Stimulated activated naive CD8-positive, alpha-beta T cell treated with anti-CD3 and anti-CD28 coated beads, Interleukin-15, Interleukin-2, amounts not matched to agents 100 ng/mL and 50 ng/mL, for 24 hours (primary cell): ENCODE data around the gene ZIC2.
A peak's percentile ranks its signal among the peaks of the same experiment; 100 is the strongest.

Source experiments
- H3K27ac Mint-ChIP-seq: one replicate; pipeline ENCODE4 v1.8.0; 2021; ENCODE audit warnings: mild to moderate bottlenecking, mixed read lengths
- H3K27me3 Mint-ChIP-seq: one replicate; pipeline ENCODE4 v1.8.0; 2021; ENCODE audit warnings: mixed read lengths
- H3K36me3 Mint-ChIP-seq: one replicate; pipeline ENCODE4 v1.8.0; 2021; ENCODE audit warnings: low read depth, mixed read lengths
- H3K4me1 Mint-ChIP-seq: one replicate; pipeline ENCODE4 v1.8.0; 2021; ENCODE audit warnings: low read depth, mixed read lengths
- H3K4me3 Mint-ChIP-seq: one replicate; pipeline ENCODE4 v1.8.0; 2021; ENCODE audit warnings: mild to moderate bottlenecking, mixed read lengths
- H3K9me3 Mint-ChIP-seq: one replicate; pipeline ENCODE4 v1.8.0; 2021; ENCODE audit warnings: mixed read lengths

The ZIC2 gene

GRCh38 chr13:99955107-99955746 lies 26.4 kb upstream of the ZIC2 start:
- peaks cover 20% of the 10 kb centered on the region for H3K4me1 Mint-ChIP-seq
- no peak overlapping the region for H3K27ac Mint-ChIP-seq
- peaks cover 87% of the 10 kb centered on the region for H3K27me3 Mint-ChIP-seq
- H3K4me3 Mint-ChIP-seq = no peak overlapping the region
- no peaks in the 10 kb centered on the region for H3K36me3 Mint-ChIP-seq
- H3K9me3 Mint-ChIP-seq = no peaks in the 10 kb centered on the region

DNA sequence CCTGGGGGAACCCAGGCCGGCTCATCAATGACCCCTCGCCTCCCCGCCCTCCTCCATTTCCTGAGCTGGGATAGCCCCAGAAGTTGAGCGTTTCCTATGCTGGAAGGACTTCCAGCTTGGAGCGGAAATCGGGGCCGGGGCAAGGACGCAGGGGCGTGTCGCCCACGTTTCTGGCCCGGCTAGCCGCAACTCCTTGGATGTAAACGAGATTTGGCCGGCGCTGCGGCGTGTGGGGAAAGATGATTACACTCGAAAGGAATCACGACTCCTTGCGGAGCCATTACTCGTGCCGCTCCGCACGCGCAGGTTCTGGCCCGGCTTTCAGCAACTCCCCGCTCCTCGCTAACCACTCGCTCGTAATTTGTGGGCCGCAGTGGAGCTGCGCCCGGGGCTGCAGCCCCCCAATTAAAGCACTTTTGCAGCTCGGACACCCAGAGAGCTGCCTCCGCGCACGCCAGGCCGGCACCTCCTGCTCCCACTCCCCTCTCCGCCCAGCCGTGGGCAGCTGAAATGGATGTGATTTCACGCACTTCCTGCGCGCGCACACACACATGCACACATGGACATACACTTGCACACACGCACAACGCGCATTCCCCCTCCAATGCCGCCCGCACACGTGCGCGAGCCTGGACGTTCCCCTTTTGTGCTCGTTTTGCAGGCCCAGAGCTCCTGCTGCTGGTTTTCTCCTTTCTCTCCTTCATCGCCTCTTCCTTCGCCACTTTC lies 25.7 kb upstream of the ZIC2 start:
- peak overlapping the region; percentile 58 for H3K4me3 Mint-ChIP-seq
- H3K4me1 Mint-ChIP-seq = peaks cover 20% of the 10 kb centered on the region

DNA sequence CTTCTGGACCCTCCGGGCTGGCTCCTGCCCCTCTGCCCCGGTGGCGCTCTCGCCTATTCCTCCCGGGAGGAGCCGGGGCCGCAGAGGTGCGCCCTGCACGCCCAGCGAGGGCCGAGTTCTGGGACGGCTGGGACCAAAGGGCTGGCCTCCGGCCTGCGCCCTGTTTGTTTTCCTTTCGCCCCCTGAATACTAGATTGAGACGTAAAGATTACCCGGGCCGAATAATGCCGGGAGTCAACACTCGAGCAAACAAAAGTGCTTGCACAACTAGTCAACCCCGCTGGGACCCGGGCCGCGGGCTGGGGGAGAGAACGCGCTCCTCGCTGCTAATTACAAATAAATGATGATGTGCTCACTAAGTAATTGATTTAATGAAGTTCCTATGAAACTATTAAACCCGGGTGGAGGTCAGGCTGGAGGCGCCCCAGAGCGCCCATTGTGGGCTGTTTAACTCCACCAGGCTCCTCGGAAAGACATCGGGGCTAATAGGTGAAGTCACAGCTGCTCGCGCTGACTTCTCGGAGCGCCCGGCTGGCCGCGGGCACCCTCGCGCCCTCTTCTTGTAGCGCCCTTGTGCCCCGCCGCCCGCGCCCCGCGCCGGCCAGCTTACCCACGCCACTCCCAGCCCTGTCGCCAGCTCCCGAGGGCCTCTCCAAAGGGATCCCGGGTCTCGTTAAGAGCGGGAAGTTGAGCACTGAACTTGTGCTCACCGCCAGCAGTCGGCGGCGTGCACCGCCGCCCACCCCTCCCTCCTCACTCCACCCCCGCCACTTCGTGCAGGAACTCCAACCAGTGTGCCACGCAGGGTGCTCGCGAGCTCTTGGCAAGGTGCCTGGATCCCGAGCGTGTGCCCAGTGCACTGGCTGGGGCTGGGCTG lies 24.9 kb upstream of the ZIC2 start:
- Mint-ChIP-seq H3K9me3 (no peaks in the 10 kb centered on the region), H3K36me3 (no peaks in the 10 kb centered on the region), H3K27me3 (peaks cover 89% of the 10 kb centered on the region), H3K4me3 (peak overlapping the region; percentile 58), H3K27ac (no peak overlapping the region), H3K4me1 (peaks cover 20% of the 10 kb centered on the region)

More for the DNA sequence above, 25.7 kb upstream of the ZIC2 start:
- Mint-ChIP-seq H3K36me3 (no peaks in the 10 kb centered on the region), H3K27ac (no peak overlapping the region), H3K9me3 (no peaks in the 10 kb centered on the region), H3K27me3 (peaks cover 88% of the 10 kb centered on the region)

GRCh38 chr13:99958406-99959126 lies 23.0 kb upstream of the ZIC2 start:
- Mint-ChIP-seq H3K4me1 (peaks cover 20% of the 10 kb centered on the region), H3K27me3 (peaks cover 89% of the 10 kb centered on the region), H3K9me3 (no peaks in the 10 kb centered on the region), H3K36me3 (no peaks in the 10 kb centered on the region), H3K4me3 (peak overlapping the region; percentile 37), H3K27ac (peak overlapping the region; percentile 48)

GRCh38 chr13:99959127-99959539 lies 22.5 kb upstream of the ZIC2 start:
- peaks cover 88% of the 10 kb centered on the region for H3K27me3 Mint-ChIP-seq
- peak overlapping the region; percentile 48 for H3K27ac Mint-ChIP-seq
- no peaks in the 10 kb centered on the region for H3K9me3 Mint-ChIP-seq
- H3K4me3 Mint-ChIP-seq = peak overlapping the region; percentile 37
- peaks cover 20% of the 10 kb centered on the region for H3K4me1 Mint-ChIP-seq
- no peaks in the 10 kb centered on the region for H3K36me3 Mint-ChIP-seq

DNA sequence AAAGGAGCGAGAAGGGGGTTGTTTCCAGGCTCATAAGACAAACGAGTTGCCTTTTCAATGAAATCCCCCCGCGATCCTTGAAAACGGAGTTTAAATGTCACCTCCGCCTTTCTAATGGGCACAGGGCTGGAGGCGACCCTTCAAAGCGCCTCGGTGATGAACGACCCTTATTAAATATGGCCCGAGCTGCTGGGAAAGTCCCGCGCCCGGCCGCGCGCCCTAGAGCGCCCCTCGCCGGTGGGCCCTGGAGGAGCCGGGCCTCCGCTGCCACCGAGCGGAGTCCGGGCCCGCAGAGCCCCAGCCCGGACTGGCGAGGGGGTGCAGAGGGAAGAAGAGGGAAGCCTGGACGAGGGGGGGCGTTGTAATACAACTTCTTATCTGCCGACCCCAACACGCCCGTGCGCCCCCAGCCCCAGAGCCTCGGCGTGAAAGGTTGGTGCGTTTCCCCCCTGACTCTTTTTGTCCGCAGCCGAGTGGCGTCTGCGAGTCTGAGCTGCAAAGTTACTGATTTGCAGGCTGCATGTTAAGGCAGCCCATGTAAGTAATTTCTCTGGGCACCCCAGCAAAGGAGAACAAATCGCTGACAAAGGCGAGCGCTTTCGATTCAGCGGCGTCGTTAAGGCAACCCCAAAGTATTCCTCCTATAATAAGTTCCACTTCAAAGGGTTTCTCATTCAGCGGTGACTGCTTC lies 21.9 kb upstream of the ZIC2 start:
- H3K4me3 Mint-ChIP-seq = peak overlapping the region; percentile 59
- H3K27me3 Mint-ChIP-seq = peaks cover 88% of the 10 kb centered on the region
- H3K27ac Mint-ChIP-seq = no peak overlapping the region
- no peaks in the 10 kb centered on the region for H3K9me3 Mint-ChIP-seq
- H3K36me3 Mint-ChIP-seq = no peaks in the 10 kb centered on the region
- H3K4me1 Mint-ChIP-seq = peaks cover 20% of the 10 kb centered on the region

GRCh38 chr13:99960663-99961311 lies 20.8 kb upstream of the ZIC2 start:
- Mint-ChIP-seq H3K27me3 (peaks cover 86% of the 10 kb centered on the region), H3K9me3 (no peaks in the 10 kb centered on the region), H3K36me3 (no peaks in the 10 kb centered on the region), H3K4me1 (peaks cover 20% of the 10 kb centered on the region), H3K4me3 (no peak overlapping the region), H3K27ac (no peak overlapping the region)

DNA sequence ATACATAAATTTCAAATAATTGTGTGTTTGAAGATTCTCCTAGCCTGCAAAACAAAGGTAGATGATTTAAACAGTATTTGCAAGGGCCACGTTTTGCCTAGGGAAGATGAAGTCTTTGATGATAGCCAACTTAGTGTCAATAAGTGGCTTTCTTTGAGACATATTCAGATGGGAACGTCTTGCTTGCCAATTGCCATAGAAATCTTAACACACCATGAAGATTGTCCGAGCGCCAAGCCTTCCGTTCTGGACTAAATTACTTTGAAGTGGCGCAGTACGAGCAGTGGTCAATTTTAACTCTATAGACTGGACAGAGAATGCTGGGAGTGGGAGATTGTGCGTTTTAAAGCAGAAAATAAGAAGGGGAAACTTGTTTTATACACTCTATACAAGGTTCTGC lies 19.9 kb upstream of the ZIC2 start:
- Mint-ChIP-seq H3K27ac (no peak overlapping the region), H3K27me3 (peaks cover 86% of the 10 kb centered on the region), H3K9me3 (no peaks in the 10 kb centered on the region), H3K36me3 (no peaks in the 10 kb centered on the region), H3K4me1 (peaks cover 12% of the 10 kb centered on the region), H3K4me3 (no peak overlapping the region)

GRCh38 chr13:99962242-99962641 lies 19.3 kb upstream of the ZIC2 start:
- Mint-ChIP-seq H3K27me3 (peaks cover 87% of the 10 kb centered on the region), H3K4me3 (no peak overlapping the region), H3K9me3 (no peaks in the 10 kb centered on the region), H3K4me1 (peaks cover 10% of the 10 kb centered on the region), H3K27ac (no peak overlapping the region), H3K36me3 (no peaks in the 10 kb centered on the region)

- Mint-ChIP-seq H3K27me3 (peaks cover 80% of the 10 kb centered on the region), H3K36me3 (peaks cover 6% of the 10 kb centered on the region), H3K27ac (no peak overlapping the region), H3K4me3 (no peak overlapping the region), H3K4me1 (peaks cover 16% of the 10 kb centered on the region), H3K9me3 (no peaks in the 10 kb centered on the region)
Measured at GRCh38 chr13:99963816-99964339, 17.7 kb upstream of the ZIC2 start.

- Mint-ChIP-seq H3K36me3 (peaks cover 9% of the 10 kb centered on the region), H3K9me3 (no peaks in the 10 kb centered on the region), H3K27ac (no peak overlapping the region), H3K4me1 (peaks cover 19% of the 10 kb centered on the region), H3K27me3 (peaks cover 79% of the 10 kb centered on the region), H3K4me3 (no peak overlapping the region)
Measured at GRCh38 chr13:99965329-99966000, 16.1 kb upstream of the ZIC2 start.

DNA sequence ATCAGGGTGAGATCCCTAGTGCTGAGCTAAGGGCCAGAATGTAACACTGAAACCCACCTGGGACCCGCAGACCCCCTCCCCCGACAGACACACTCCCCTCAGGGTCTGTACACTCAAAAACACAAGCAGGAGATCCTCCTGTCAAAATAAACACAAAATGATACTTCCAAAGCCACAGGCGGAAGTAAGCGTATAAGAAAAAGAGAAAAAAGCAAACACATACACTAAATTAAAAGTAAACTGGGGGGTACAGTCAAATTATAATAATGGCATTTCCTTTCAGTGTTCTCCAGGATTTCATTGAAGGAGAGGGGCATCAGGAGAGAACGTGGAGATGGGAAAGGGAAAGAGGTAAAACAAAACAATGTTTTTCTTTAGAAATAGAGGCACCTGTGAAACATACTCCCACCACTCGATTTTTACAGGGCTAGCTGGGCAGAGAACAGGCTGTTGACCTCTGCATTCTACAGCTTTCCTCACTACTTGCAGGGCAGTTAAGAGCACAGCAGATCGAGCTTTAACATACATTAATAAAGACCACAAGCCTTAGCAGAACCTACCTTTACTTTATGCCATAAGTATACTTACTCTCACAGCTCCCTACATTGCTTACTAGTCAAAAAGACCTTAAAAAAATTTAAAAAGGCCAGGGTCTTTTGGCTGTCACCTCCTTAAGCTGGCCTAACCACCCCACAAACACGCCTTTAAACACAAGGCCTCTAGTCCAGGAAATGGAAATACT lies 15.3 kb upstream of the ZIC2 start:
- H3K27ac Mint-ChIP-seq = no peak overlapping the region
- peaks cover 19% of the 10 kb centered on the region for H3K4me1 Mint-ChIP-seq
- H3K9me3 Mint-ChIP-seq = no peaks in the 10 kb centered on the region
- H3K4me3 Mint-ChIP-seq = no peak overlapping the region
- peaks cover 9% of the 10 kb centered on the region for H3K36me3 Mint-ChIP-seq
- peaks cover 73% of the 10 kb centered on the region for H3K27me3 Mint-ChIP-seq

- Mint-ChIP-seq H3K9me3 (peaks cover 4% of the 10 kb centered on the region), H3K36me3 (peaks cover 9% of the 10 kb centered on the region), H3K27ac (peak overlapping the region; percentile 6), H3K4me1 (peaks cover 28% of the 10 kb centered on the region), H3K27me3 (peaks cover 71% of the 10 kb centered on the region), H3K4me3 (no peak overlapping the region)
Measured at GRCh38 chr13:99967498-99967868, 14.1 kb upstream of the ZIC2 start.
